Measurements from ENCODE around the gene SOX18. TPM values are rescaled to one million over a fixed set of nuclear protein-coding genes. Genes with fewer than 3 reads are reported as not detected.

The SOX18 gene
- total RNA-seq, 1 experiment from 2014 or later = not detected

- Histone ChIP-seq H4K20me1 (ENCODE audit: insufficient read depth, low read depth, low read length) (no peaks in the 10 kb centered on the region; the same call in 1 of the 2 replicates), H3K4me3 (ENCODE audit: low read length) (no peak overlapping the region), H2AFZ (ENCODE audit: low read length) (no peak overlapping the region), H3K27ac (ENCODE audit: low read length) (no peak overlapping the region), H3K9ac (ENCODE audit: low read length) (no peak overlapping the region), H3K4me2 (ENCODE audit: low read depth, low read length, poor library complexity, severe bottlenecking) (no peak overlapping the region), H3K4me1 (ENCODE audit: low read length) (peaks cover 2% of the 10 kb centered on the region), H3K79me2 (ENCODE audit: low read length) (no peaks in the 10 kb centered on the region), H3K27me3 (ENCODE audit: low read length) (no peaks in the 10 kb centered on the region), H3K9me2 (replicated peaks; ENCODE audit: insufficient read depth, low read length) (no peaks in the 10 kb centered on the region), H3K36me3 (ENCODE audit: insufficient read depth, low read length) (no peaks in the 10 kb centered on the region), H3K9me3 (ENCODE audit: low read length) (no peaks in the 10 kb centered on the region)
- no peak for DNase-seq
These were observed 4.8 kb downstream of the SOX18 start for GRCh38 chr20:64044484-64045247.

DNA sequence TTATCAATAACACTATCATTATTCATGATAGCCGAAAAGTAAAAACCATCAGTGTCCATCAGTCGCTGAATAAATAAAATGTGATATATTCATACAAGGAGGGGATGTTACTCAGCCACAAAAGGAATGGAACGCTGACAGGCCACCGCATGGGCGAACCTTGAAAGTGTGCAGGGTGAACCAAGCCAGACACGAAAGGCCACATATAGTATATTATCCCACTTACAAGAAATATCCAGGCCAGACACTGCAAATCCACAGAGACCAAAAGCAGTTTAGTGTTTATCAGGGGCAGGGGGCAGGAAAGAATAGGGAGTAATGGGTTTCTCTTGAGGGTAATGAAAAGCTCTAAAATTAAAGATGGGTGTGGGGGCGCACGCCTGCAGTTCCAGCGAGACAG lies 5.7 kb downstream of the SOX18 start:
- Histone ChIP-seq H3K9me3 (ENCODE audit: low read length) (no peaks in the 10 kb centered on the region), H3K4me1 (ENCODE audit: low read length) (peaks cover 10% of the 10 kb centered on the region), H3K36me3 (ENCODE audit: insufficient read depth, low read length) (no peaks in the 10 kb centered on the region), H3K9ac (ENCODE audit: low read length) (no peak overlapping the region), H3K79me2 (ENCODE audit: low read length) (no peaks in the 10 kb centered on the region), H3K27me3 (ENCODE audit: low read length) (no peaks in the 10 kb centered on the region), H3K27ac (ENCODE audit: low read length) (no peak overlapping the region), H3K9me2 (replicated peaks; ENCODE audit: insufficient read depth, low read length) (no peaks in the 10 kb centered on the region), H4K20me1 (ENCODE audit: insufficient read depth, low read depth, low read length) (no peaks in the 10 kb centered on the region; the same call in 1 of the 2 replicates), H3K4me3 (ENCODE audit: low read length) (no peak overlapping the region), H2AFZ (ENCODE audit: low read length) (no peak overlapping the region), H3K4me2 (ENCODE audit: low read depth, low read length, poor library complexity, severe bottlenecking) (no peak overlapping the region)
- no peak for DNase-seq

GRCh38 chr20:64042054-64042781 lies 7.2 kb downstream of the SOX18 start:
- Histone ChIP-seq H3K4me2 (ENCODE audit: low read depth, low read length, poor library complexity, severe bottlenecking) (no peak overlapping the region), H3K4me3 (ENCODE audit: low read length) (no peak overlapping the region), H3K9me3 (ENCODE audit: low read length) (no peaks in the 10 kb centered on the region), H4K20me1 (ENCODE audit: insufficient read depth, low read depth, low read length) (peaks cover 3% of the 10 kb centered on the region; the same call in 1 of the 2 replicates), H3K27ac (ENCODE audit: low read length) (no peak overlapping the region), H3K9ac (ENCODE audit: low read length) (no peak overlapping the region), H3K27me3 (ENCODE audit: low read length) (no peaks in the 10 kb centered on the region), H2AFZ (ENCODE audit: low read length) (no peak overlapping the region), H3K79me2 (ENCODE audit: low read length) (no peaks in the 10 kb centered on the region), H3K36me3 (ENCODE audit: insufficient read depth, low read length) (no peaks in the 10 kb centered on the region), H3K9me2 (replicated peaks; ENCODE audit: insufficient read depth, low read length) (no peaks in the 10 kb centered on the region), H3K4me1 (ENCODE audit: low read length) (peaks cover 25% of the 10 kb centered on the region)
- DNase-seq = no peak

DNA sequence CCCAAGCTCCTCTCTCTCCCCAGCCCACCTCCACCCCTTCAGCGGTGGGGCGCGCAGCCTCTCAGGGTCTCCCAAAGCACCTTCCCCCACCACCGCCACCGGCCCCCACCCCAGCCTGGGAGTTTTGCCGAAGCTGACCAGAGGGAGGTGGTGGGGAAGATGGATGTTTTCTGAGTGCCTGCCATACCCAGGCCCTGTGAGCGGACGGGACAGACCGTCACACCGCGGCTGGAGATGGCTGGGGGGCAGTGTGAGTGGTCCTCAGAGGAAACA lies 7.7 kb downstream of the SOX18 start:
- Histone ChIP-seq H3K4me3 (ENCODE audit: low read length) (no peak overlapping the region), H3K79me2 (ENCODE audit: low read length) (no peaks in the 10 kb centered on the region), H3K9ac (ENCODE audit: low read length) (no peak overlapping the region), H3K27me3 (ENCODE audit: low read length) (no peaks in the 10 kb centered on the region), H3K9me3 (ENCODE audit: low read length) (no peaks in the 10 kb centered on the region), H3K4me2 (ENCODE audit: low read depth, low read length, poor library complexity, severe bottlenecking) (no peak overlapping the region), H4K20me1 (ENCODE audit: insufficient read depth, low read depth, low read length) (peaks cover 3% of the 10 kb centered on the region; the same call in 1 of the 2 replicates), H3K27ac (ENCODE audit: low read length) (no peak overlapping the region), H3K9me2 (replicated peaks; ENCODE audit: insufficient read depth, low read length) (no peaks in the 10 kb centered on the region), H3K4me1 (ENCODE audit: low read length) (peaks cover 30% of the 10 kb centered on the region), H3K36me3 (ENCODE audit: insufficient read depth, low read length) (no peaks in the 10 kb centered on the region), H2AFZ (ENCODE audit: low read length) (no peak overlapping the region)
- DNase-seq = no peak

- no peak overlapping the region for H3K27ac ChIP-seq (ENCODE audit: low read length)
- peaks cover 3% of the 10 kb centered on the region; the same call in 1 of the 2 replicates for H4K20me1 ChIP-seq (ENCODE audit: insufficient read depth, low read depth, low read length)
- H3K79me2 ChIP-seq (ENCODE audit: low read length) = no peaks in the 10 kb centered on the region
- H3K9ac ChIP-seq (ENCODE audit: low read length) = no peak overlapping the region
- H3K9me3 ChIP-seq (ENCODE audit: low read length) = no peaks in the 10 kb centered on the region
- no peak overlapping the region for H2AFZ ChIP-seq (ENCODE audit: low read length)
- H3K36me3 ChIP-seq (ENCODE audit: insufficient read depth, low read length) = no peaks in the 10 kb centered on the region
- H3K27me3 ChIP-seq (ENCODE audit: low read length) = no peaks in the 10 kb centered on the region
- no peak overlapping the region for H3K4me3 ChIP-seq (ENCODE audit: low read length)
- H3K4me1 ChIP-seq (ENCODE audit: low read length) = peaks cover 35% of the 10 kb centered on the region
- no peaks in the 10 kb centered on the region for H3K9me2 ChIP-seq (replicated peaks; ENCODE audit: insufficient read depth, low read length)
- DNase-seq = no peak
- no peak overlapping the region for H3K4me2 ChIP-seq (ENCODE audit: low read depth, low read length, poor library complexity, severe bottlenecking)
These were observed 8.2 kb downstream of the SOX18 start for GRCh38 chr20:64041040-64041780.

DNA sequence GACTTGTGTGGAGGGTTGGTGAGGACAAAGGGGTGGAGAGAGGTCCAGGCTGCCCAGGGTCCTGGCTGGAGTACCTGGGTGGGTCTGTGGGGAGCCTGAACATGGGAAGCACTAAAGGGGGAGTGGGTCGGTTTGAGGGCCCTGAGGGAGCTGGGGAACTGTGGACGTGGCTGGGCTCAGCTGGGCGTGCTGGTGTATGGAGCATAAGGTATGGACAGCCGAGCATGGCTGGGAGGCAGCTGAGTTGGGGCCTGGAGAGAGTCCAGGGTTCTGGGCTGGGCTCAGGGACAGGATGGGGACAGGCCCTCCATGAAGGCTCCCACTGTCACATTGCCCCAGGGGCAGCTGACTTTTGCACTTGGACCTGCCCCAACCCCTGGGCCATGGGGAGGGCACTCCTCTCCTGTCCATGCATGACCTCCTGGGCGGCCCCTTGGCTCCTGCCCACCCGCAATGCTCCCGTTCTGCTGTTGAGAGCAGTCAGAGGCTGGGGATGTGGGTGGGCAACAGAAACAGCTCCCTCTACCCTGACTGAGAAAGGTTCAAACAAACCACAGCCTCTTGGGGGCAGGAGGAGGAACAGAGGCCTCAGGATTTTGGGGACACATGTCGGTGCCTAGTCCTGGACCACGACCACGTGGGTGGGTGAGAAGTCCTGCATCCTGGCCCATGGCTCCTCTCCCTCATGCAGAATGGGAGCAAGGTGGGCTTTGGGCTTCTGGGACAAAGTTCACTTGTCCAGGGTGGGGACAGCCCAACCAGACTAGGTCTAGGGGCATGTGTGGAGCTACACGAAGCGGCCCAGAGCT lies 9.0 kb downstream of the SOX18 start:
- no peak overlapping the region for H2AFZ ChIP-seq (ENCODE audit: low read length)
- H3K9me2 ChIP-seq (replicated peaks; ENCODE audit: insufficient read depth, low read length) = no peaks in the 10 kb centered on the region
- no peak overlapping the region for H3K4me3 ChIP-seq (ENCODE audit: low read length)
- no peaks in the 10 kb centered on the region for H3K79me2 ChIP-seq (ENCODE audit: low read length)
- no peaks in the 10 kb centered on the region for H3K9me3 ChIP-seq (ENCODE audit: low read length)
- DNase-seq = no peak
- no peaks in the 10 kb centered on the region for H3K36me3 ChIP-seq (ENCODE audit: insufficient read depth, low read length)
- H3K27me3 ChIP-seq (ENCODE audit: low read length) = no peaks in the 10 kb centered on the region
- H3K4me1 ChIP-seq (ENCODE audit: low read length) = peaks cover 41% of the 10 kb centered on the region
- H3K9ac ChIP-seq (ENCODE audit: low read length) = no peak overlapping the region
- no peak overlapping the region for H3K4me2 ChIP-seq (ENCODE audit: low read depth, low read length, poor library complexity, severe bottlenecking)
- 0 out of 2 replicates have a peak, but pooled peaks cover 3% of the 10 kb centered on the region for H4K20me1 ChIP-seq (ENCODE audit: insufficient read depth, low read depth, low read length)
- H3K27ac ChIP-seq (ENCODE audit: low read length) = no peak overlapping the region

DNA sequence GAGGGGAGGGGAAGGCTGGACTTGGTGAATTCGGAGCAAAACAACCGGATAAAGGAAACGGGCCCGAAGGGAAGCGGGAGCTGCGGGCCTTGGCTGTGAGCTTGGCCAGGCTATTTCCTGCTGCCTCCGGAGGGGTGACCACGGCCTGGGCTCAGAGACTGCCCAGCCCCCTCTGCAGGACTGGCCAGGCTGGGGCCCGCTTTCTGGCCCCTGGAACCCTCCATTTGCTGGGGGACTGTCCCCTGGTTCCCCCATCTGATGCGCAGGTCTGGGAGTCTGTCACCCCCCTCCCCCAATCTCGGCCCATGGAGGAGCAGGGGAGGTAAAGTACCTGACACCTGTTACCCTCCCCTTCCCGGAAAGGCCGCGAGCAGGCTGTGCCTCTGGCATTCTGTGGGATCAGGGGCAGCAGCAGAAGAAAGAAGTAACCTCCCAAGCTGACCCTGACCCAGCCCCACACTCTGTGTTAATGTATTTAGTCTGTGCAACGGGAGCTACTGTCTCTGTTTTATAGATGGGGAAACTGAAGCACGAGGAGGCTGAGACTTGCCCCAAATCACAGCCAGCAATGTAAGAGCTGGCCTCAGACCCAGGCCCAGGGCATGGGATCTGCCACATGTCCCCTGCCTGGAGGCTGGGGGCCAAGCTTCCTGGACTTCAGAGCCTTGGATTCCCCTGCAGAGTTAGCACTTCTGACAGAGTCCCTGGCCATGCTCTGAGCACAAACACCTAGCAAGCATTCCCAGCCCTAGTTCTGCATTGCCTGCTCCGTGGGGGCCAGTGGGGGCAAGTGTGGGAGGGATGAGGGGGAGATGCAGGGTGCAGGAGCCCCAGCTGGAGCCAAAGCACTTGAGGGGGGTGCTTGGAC lies 9.9 kb downstream of the SOX18 start:
- no peaks in the 10 kb centered on the region for H3K9me3 ChIP-seq (ENCODE audit: low read length)
- no peaks in the 10 kb centered on the region for H3K27me3 ChIP-seq (ENCODE audit: low read length)
- peaks cover 50% of the 10 kb centered on the region for H3K4me1 ChIP-seq (ENCODE audit: low read length)
- no peak for DNase-seq
- peak overlapping the region; percentile 73; the same call in 1 of the 2 replicates for H3K4me3 ChIP-seq (ENCODE audit: low read length)
- H2AFZ ChIP-seq (ENCODE audit: low read length) = no peak overlapping the region; the same call in 1 of the 2 replicates
- no peaks in the 10 kb centered on the region for H3K79me2 ChIP-seq (ENCODE audit: low read length)
- H3K27ac ChIP-seq (ENCODE audit: low read length) = no peak overlapping the region
- 0 out of 2 replicates have a peak, but pooled peaks cover 3% of the 10 kb centered on the region for H4K20me1 ChIP-seq (ENCODE audit: insufficient read depth, low read depth, low read length)
- H3K36me3 ChIP-seq (ENCODE audit: insufficient read depth, low read length) = no peaks in the 10 kb centered on the region
- H3K9me2 ChIP-seq (replicated peaks; ENCODE audit: insufficient read depth, low read length) = no peaks in the 10 kb centered on the region
- H3K4me2 ChIP-seq (ENCODE audit: low read depth, low read length, poor library complexity, severe bottlenecking) = peak overlapping the region; percentile 99
- peak overlapping the region; percentile 79 for H3K9ac ChIP-seq (ENCODE audit: low read length)
